ENCODE results near the gene SPEG.

DNA sequence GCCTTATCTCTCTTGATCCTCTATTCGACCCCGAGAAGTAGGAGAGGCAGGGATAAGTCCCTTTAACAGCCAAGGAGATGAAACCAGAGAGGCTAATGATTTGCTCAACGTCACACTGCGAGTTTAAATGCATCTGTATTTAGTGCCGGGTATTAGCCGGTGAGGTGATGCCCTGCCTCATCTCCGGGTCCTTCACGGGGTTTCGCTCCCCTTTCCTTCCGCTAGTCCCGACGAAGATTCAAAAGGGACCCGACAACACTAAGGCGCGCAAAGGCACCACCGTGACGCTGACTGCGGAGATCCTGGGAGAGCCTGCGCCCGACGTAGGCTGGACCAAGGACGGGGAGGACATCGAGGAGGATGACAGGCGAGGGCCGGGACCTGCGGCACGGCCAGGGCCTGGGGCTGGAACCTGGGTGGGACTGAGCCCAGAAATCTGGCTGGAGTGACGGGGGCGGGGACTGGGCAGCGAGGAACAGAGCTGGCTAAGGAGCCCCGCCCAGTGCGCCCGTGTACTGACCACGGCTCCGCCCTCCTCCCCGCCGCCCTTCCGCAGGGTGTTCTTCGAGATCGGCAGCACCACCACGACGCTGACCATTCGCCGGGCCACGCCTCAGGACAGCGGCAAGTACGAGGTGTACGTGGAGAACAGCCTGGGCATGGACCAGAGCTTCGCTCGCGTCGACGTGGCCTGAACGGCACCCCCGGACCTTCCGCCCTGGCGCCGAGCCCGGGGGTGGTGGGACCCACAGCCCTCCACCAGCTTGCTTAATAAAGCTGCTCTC is 63.0 kb downstream of the SPEG start:
- TF ChIP-seq POLR2AphosphoS5 (IDR thresholded peaks at IDR 0.05; ENCODE audit: low read depth, low read length): no peak
- TF ChIP-seq POLR2A (IDR thresholded peaks at IDR 0.05; ENCODE audit: low read depth, low read length): no peak
